GM12872 (cell line): Measurements from ENCODE around the gene FMNL3.
A peak's percentile ranks its signal among the peaks of the same experiment; 100 is the strongest.

ENCODE experiments used
- TF ChIP-seq, protein P1 (sequence below): IDR thresholded peaks from 3 replicates; pipeline ENCODE4 v1.5.1; 2011; ENCODE audit warnings: low read depth, mild to moderate bottlenecking, low read length, moderate library complexity; ENCODE audit not compliant: insufficient read depth

Gene FMNL3

GRCh38 chr12:49626169-49626835, 80.9 kb downstream of the FMNL3 start:
- TF ChIP-seq, protein P1, sequence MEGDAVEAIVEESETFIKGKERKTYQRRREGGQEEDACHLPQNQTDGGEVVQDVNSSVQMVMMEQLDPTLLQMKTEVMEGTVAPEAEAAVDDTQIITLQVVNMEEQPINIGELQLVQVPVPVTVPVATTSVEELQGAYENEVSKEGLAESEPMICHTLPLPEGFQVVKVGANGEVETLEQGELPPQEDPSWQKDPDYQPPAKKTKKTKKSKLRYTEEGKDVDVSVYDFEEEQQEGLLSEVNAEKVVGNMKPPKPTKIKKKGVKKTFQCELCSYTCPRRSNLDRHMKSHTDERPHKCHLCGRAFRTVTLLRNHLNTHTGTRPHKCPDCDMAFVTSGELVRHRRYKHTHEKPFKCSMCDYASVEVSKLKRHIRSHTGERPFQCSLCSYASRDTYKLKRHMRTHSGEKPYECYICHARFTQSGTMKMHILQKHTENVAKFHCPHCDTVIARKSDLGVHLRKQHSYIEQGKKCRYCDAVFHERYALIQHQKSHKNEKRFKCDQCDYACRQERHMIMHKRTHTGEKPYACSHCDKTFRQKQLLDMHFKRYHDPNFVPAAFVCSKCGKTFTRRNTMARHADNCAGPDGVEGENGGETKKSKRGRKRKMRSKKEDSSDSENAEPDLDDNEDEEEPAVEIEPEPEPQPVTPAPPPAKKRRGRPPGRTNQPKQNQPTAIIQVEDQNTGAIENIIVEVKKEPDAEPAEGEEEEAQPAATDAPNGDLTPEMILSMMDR = no peak

DNA sequence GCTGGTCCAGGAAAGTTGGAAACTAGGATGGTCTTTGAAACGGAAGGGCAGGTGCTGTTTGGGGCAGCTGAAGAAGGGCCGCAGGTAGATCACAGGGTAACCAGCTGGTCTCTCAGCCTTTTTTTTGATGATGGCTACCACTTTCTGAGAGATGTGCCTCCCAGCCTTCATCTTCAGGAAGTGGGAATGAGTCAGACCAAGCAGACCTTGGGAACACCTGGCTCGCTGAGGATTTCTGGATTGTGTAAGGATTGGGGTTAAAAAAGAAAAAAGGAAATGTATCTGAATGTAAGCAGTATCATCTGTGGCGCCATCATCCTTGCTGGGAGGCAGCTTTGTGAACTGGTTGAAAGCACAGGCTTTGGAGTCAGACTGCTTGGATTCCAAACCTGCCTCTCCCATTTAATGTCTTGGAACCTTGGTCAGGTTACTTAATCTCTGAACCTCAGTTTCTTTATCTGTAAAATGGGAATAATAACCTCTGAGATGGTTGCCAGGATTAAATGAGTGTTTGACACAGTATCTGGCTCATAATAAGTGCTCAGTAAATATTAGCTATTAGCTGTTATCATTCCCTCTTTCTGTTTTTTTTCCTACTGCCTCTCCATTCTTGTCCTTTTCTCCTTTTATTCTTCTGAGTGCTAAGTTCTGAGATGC, 82.2 kb downstream of the FMNL3 start:
- TF ChIP-seq, protein P1 = no peak

- TF ChIP-seq, protein P1 = peak; percentile 54; the same call in 2 of the 3 replicates
Observed at GRCh38 chr12:49623142-49623904, 83.9 kb downstream of the FMNL3 start, which contains the start of gene PRPF40B. TSS of gene PRPF40B (plus strand) at chr12:49623561. CDS start at chr12:49623591, 30 bp downstream.

DNA sequence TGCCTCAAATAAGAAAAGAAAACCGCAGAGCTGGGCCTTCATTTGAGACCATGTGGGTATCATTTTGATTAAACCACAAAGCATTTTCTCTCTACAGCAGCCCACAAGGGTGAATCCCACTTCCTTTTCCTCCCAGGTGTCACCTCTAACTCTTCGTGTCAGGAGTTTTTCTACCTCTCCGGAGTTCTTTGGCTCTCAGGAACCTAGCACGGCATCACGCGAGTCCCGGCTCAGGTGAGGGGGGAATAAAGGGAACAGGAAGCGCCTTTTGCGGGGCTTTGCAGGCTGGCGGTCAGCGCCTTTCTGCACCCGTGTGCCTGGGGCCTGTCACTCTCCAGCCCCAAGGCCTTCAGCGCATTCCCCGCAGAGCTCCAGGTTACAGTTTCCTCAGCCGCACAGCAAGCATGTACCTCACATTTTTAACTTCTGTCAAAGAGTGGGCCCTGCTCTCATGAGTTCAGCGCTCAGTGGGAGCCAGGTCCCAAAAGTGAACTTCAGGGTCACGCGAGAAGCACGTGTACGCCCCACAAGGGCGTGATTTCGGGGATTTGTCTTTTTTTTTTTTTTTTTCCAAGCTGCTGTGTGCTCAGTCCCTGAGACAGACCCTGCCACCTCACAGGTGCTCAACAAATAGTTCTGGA, 84.6 kb downstream of the FMNL3 start:
- TF ChIP-seq, protein P1 = no peak

DNA sequence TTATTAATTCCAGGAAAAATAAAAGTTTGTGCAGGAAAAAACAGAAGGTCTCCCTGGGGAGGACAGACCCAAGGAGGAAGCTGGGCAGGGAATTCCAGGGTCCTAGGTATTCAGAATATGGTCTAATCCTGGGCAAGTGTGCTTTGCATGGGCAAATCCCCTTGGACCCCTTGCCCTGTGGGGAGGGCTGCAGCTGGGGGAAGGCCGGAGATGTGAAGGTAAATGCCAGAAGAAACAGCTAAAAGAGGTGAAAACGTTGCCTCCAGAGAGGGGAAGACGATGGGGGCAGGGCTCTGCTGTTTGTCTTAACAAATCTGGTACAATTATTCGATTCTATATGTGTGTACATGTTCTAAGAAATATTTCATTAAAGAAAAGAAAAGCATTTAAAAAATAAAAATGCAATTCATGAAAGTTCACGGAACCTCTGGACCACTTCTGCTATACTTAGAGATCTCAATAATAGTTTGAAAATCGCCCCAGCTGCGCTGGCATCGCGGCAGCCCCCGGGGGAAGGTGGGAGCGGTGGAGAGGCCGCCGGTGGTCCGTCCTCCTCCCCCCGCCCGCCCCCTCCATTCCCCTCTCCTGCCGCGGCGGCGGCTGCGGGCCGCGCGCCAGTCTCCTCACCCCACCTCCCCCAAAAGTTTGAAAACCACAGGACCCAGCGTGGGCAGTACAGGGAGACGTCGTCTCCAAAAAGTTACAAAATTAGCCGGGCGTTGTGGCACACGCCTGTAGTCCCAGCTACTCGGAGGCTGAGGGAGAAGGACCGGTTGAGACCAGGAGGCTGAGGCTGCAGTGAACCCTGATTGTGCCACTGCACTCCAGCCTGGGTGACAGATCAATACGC, 85.3 kb downstream of the FMNL3 start:
- TF ChIP-seq, protein P1 = no peak

GRCh38 chr12:49619286-49619685, 87.9 kb downstream of the FMNL3 start:
- TF ChIP-seq, protein P1 = no peak
